Measurements from ENCODE around the gene F8. TPM values are rescaled to one million over a fixed set of nuclear protein-coding genes. Genes with fewer than 3 reads are reported as not detected.

F8 gene
- total and polyA plus RNA-seq, 9 of the 15 experiments (the other 6 are each of a cell fraction or from before 2014, with no cell fraction given): 0.41 to 3.8 (median 0.91) TPM

DNA sequence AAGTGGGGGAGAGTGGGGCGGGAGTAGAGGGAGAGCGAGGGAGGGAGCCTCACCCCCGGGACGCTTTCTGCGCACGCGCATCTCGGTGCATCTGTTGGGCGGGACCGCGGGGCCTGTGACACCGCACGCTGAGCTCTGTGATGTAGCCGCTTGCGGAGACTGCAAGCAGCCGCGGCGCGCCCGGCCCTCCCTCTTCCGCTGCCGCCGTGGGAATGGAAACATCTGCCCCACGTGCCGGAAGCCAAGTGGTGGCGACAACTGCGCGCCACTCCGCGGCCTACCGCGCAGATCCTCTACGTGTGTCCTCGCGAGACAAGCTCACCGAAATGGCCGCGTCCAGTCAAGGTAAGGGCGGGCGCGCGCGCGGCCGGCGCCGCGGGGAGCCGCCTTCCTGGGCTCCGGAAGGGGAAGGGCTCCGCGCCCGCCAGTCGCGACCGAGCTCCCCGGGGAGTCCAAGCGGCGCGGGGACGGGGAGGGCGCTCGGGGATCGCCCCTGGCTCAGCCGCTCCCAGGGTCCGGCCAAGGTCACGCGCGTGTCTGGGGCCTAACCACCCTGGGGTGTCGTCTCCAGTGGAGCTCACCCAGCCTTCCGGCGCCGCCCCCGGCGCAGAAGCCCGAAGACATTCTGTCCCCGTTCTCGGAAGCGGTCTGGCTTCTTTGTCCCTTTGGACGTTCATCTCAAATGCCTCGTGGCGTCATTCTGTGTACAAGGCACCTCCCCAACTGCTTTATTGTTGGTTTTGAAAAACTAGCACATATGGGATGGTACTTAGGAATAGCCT, 4.4 kb upstream of the F8 start, which contains the start of gene FUNDC2 (continued):
- TF ChIP-seq, protein P1, sequence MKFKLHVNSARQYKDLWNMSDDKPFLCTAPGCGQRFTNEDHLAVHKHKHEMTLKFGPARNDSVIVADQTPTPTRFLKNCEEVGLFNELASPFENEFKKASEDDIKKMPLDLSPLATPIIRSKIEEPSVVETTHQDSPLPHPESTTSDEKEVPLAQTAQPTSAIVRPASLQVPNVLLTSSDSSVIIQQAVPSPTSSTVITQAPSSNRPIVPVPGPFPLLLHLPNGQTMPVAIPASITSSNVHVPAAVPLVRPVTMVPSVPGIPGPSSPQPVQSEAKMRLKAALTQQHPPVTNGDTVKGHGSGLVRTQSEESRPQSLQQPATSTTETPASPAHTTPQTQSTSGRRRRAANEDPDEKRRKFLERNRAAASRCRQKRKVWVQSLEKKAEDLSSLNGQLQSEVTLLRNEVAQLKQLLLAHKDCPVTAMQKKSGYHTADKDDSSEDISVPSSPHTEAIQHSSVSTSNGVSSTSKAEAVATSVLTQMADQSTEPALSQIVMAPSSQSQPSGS (CRISPR knock-in tag; IDR thresholded peaks at IDR 0.05): no peak
- TF ChIP-seq TARDBP (IDR thresholded peaks at IDR 0.05) (peak; percentile 81), SNRNP70 (optimal IDR thresholded peaks at IDR 0.05; ENCODE audit: low read depth, low read length) (no peak), ZNF263 (CRISPR knock-in tag; IDR thresholded peaks at IDR 0.05; ENCODE audit: borderline replicate concordance) (no peak), CREB1 (IDR thresholded peaks at IDR 0.05) (peak; percentile 94), CREB1 (CRISPR knock-in tag; IDR thresholded peaks at IDR 0.05) (peak; percentile 94), NFE2L1 (tag; IDR thresholded peaks at IDR 0.05; ENCODE audit: borderline replicate concordance, low read depth) (no peak), KDM4B (IDR thresholded peaks at IDR 0.05; ENCODE audit: borderline replicate concordance in 2 of 2, low read depth in 1 of 2) (0 out of 4 replicates have a peak, but pooled peaks of 1 of the 2 experiments have one; percentile 14), ETS2 (tag; IDR thresholded peaks at IDR 0.05; ENCODE audit: borderline replicate concordance, poor library complexity, severe bottlenecking) (no peak), ILF3 (IDR thresholded peaks at IDR 0.05; ENCODE audit: borderline replicate concordance) (no peak), TAF15 (IDR thresholded peaks at IDR 0.05; ENCODE audit: low read depth, low read length) (no peak), ZBTB17 (CRISPR knock-in tag; IDR thresholded peaks at IDR 0.05) (no peak), NR2C1 (IDR thresholded peaks at IDR 0.05) (no peak), NR2C1 (tag; IDR thresholded peaks at IDR 0.05) (peak; percentile 40; the same call in 1 of the 2 replicates), KDM5B (IDR thresholded peaks at IDR 0.05; ENCODE audit: insufficient replicate concordance, low read depth, low read length) (peak; percentile 71), SREBF2 (CRISPR knock-in tag; IDR thresholded peaks at IDR 0.05) (no peak), ZNF282 (CRISPR knock-in tag; IDR thresholded peaks at IDR 0.05) (no peak)
- TF ChIP-seq, protein P2, sequence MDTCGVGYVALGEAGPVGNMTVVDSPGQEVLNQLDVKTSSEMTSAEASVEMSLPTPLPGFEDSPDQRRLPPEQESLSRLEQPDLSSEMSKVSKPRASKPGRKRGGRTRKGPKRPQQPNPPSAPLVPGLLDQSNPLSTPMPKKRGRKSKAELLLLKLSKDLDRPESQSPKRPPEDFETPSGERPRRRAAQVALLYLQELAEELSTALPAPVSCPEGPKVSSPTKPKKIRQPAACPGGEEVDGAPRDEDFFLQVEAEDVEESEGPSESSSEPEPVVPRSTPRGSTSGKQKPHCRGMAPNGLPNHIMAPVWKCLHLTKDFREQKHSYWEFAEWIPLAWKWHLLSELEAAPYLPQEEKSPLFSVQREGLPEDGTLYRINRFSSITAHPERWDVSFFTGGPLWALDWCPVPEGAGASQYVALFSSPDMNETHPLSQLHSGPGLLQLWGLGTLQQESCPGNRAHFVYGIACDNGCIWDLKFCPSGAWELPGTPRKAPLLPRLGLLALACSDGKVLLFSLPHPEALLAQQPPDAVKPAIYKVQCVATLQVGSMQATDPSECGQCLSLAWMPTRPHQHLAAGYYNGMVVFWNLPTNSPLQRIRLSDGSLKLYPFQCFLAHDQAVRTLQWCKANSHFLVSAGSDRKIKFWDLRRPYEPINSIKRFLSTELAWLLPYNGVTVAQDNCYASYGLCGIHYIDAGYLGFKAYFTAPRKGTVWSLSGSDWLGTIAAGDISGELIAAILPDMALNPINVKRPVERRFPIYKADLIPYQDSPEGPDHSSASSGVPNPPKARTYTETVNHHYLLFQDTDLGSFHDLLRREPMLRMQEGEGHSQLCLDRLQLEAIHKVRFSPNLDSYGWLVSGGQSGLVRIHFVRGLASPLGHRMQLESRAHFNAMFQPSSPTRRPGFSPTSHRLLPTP (IDR thresholded peaks at IDR 0.05; ENCODE audit: borderline replicate concordance, extremely low read depth, insufficient read length): no peak
- TF ChIP-seq, protein P3, sequence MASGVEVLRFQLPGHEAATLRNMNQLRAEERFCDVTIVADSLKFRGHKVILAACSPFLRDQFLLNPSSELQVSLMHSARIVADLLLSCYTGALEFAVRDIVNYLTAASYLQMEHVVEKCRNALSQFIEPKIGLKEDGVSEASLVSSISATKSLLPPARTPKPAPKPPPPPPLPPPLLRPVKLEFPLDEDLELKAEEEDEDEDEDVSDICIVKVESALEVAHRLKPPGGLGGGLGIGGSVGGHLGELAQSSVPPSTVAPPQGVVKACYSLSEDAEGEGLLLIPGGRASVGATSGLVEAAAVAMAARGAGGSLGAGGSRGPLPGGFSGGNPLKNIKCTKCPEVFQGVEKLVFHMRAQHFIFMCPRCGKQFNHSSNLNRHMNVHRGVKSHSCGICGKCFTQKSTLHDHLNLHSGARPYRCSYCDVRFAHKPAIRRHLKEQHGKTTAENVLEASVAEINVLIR (CRISPR knock-in tag; IDR thresholded peaks at IDR 0.05): peak; percentile 77
- TF ChIP-seq, protein P4, sequence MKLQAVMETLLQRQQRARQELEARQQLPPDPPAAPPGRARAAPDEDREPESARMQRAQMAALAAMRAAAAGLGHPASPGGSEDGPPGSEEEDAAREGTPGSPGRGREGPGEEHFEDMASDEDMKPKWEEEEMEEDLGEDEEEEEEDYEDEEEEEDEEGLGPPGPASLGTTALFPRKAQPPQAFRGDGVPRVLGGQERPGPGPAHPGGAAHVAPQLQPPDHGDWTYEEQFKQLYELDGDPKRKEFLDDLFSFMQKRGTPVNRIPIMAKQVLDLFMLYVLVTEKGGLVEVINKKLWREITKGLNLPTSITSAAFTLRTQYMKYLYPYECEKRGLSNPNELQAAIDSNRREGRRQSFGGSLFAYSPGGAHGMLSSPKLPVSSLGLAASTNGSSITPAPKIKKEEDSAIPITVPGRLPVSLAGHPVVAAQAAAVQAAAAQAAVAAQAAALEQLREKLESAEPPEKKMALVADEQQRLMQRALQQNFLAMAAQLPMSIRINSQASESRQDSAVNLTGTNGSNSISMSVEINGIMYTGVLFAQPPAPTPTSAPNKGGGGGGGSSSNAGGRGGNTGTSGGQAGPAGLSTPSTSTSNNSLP (IDR thresholded peaks at IDR 0.05; ENCODE audit: borderline replicate concordance, low read depth, low read length): no peak

All from K562 (cell line).